ENCODE results near the gene FXYD2. TPM values are rescaled to one million over a fixed set of nuclear protein-coding genes. Genes with fewer than 3 reads are reported as not detected.

FXYD2 gene
- total RNA-seq, 1 donor from 2014 or later: 1.3 TPM

DNA sequence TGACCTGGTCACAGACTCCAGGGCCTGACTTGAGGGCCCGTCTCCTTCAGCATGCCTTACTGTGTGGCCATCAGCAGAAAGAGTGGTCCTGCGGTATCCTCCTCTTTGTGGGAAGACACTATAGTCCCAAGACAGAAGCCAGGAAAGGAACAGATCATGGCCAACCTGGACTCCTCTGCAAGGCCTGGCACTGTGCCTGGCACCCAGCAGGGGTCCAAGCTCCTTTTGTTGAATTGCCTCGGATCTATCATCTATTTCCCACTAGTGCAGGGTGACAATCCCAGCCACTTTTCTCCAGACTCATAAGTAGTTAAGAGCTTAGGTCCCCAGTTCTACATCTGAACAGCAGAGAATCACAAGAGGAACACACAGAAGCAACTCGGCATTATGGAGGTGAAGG, 54.5 kb downstream of the FXYD2 start:
- intact Hi-C loops (cut with micrococcal nuclease): no loop called here
- Histone ChIP-seq H3K4me3 (no peak overlapping the region), H3K36me3 (no peaks in the 10 kb centered on the region), H3K9me3 (replicated peaks) (no peaks in the 10 kb centered on the region), H3K4me1 (no peaks in the 10 kb centered on the region), H3K27ac (replicated peaks) (no peak overlapping the region), H3K27me3 (ENCODE audit: low read depth) (peaks cover 7% of the 10 kb centered on the region)
- DNase-seq: no peak
- TF ChIP-seq, protein P1, sequence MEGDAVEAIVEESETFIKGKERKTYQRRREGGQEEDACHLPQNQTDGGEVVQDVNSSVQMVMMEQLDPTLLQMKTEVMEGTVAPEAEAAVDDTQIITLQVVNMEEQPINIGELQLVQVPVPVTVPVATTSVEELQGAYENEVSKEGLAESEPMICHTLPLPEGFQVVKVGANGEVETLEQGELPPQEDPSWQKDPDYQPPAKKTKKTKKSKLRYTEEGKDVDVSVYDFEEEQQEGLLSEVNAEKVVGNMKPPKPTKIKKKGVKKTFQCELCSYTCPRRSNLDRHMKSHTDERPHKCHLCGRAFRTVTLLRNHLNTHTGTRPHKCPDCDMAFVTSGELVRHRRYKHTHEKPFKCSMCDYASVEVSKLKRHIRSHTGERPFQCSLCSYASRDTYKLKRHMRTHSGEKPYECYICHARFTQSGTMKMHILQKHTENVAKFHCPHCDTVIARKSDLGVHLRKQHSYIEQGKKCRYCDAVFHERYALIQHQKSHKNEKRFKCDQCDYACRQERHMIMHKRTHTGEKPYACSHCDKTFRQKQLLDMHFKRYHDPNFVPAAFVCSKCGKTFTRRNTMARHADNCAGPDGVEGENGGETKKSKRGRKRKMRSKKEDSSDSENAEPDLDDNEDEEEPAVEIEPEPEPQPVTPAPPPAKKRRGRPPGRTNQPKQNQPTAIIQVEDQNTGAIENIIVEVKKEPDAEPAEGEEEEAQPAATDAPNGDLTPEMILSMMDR (IDR thresholded peaks at IDR 0.05; ENCODE audit: borderline replicate concordance): no peak

Other genes starting within 250 kb of the FXYD2 start
- 0.19 TPM for gene DSCAML1, start 27.5 kb downstream of the FXYD2 start, total RNA-seq
- 30.2 TPM for gene FXYD6, start 51.9 kb upstream of the FXYD2 start, total RNA-seq
- not detected for gene TMPRSS13, start 104.7 kb upstream of the FXYD2 start, total RNA-seq
- gene IL10RA, start 161.7 kb upstream of the FXYD2 start, total RNA-seq: 5.0 TPM

All from left ventricle myocardium inferior (tissue), 1 donor.